HG03354 (cell line): ENCODE results near the gene FANCE.

Experiments
- ATAC-seq: cut with Tn5 transposase; IDR thresholded peaks from one replicate; pipeline ENCODE4 v1.9.1; 2021; ENCODE audit warnings: mild to moderate bottlenecking; ENCODE audit not compliant: unreplicated experiment, poor library complexity, severe bottlenecking

FANCE gene

GRCh38 chr6:35492974-35493284 lies 40.8 kb downstream of the FANCE start:
- no peak for ATAC-seq

- no peak for ATAC-seq
These were observed 41.3 kb downstream of the FANCE start for GRCh38 chr6:35493307-35493983.

- ATAC-seq: no peak
These were observed 42.0 kb downstream of the FANCE start for GRCh38 chr6:35494161-35494563.

GRCh38 chr6:35495258-35496035 lies 43.3 kb downstream of the FANCE start:
- no peak for ATAC-seq

GRCh38 chr6:35496036-35496840 lies 44.1 kb downstream of the FANCE start:
- ATAC-seq: no peak

- peak; percentile 59 for ATAC-seq
These were observed 44.9 kb downstream of the FANCE start, which contains the start of gene TEAD3 for GRCh38 chr6:35496841-35497570. TEAD3 (minus strand) TSS chr6:35497079.

GRCh38 chr6:35497571-35498421 lies 45.7 kb downstream of the FANCE start:
- ATAC-seq: no peak

- no peak for ATAC-seq
These were observed 46.4 kb downstream of the FANCE start for GRCh38 chr6:35498422-35499067.

- ATAC-seq: no peak
These were observed 47.2 kb downstream of the FANCE start for GRCh38 chr6:35499372-35499771.

- no peak for ATAC-seq
These were observed 48.6 kb downstream of the FANCE start for GRCh38 chr6:35500782-35501181.

- ATAC-seq: no peak
These were observed 49.6 kb downstream of the FANCE start for GRCh38 chr6:35501784-35502183.

GRCh38 chr6:35503534-35503933 lies 51.4 kb downstream of the FANCE start:
- ATAC-seq: no peak

GRCh38 chr6:35505999-35506412 lies 53.9 kb downstream of the FANCE start:
- ATAC-seq: no peak

- no peak for ATAC-seq
These were observed 54.4 kb downstream of the FANCE start for GRCh38 chr6:35506536-35506935.

- ATAC-seq: no peak
These were observed 55.1 kb downstream of the FANCE start for GRCh38 chr6:35507221-35507620.

- no peak for ATAC-seq
These were observed 55.9 kb downstream of the FANCE start for GRCh38 chr6:35508027-35508426.

GRCh38 chr6:35508542-35508941 lies 56.4 kb downstream of the FANCE start:
- no peak for ATAC-seq

GRCh38 chr6:35510916-35511561 lies 58.9 kb downstream of the FANCE start:
- ATAC-seq: no peak
